PC-9 (cell line): Measurements from ENCODE around the gene ALS2. TPM values are rescaled to one million over a fixed set of nuclear protein-coding genes. Genes with fewer than 3 reads are reported as not detected.

Experiments
- BruUV-seq: library from RNA; stranded (reverse); fragments of 400-500 nt; replicated peaks from 2 replicates; lab custom pipeline; 2021; lab: Mats Ljungman, UMichigan
- CTCF ChIA-PET: fragments of 300-600 bp; sonication (Branson Sonifier 250); formaldehyde crosslinking; loops from one replicate; lab custom pipeline; 2022; ENCODE audit warnings: antibody characterized with exemption; lab: Charles Lee
- POLR2A ChIA-PET: fragments of 300-600 bp; sonication (Branson Sonifier 250); formaldehyde crosslinking; loops from one replicate; lab custom pipeline; 2022; ENCODE audit warnings: antibody characterized with exemption; ENCODE audit not compliant: unreplicated experiment; lab: Charles Lee
- DNase-seq, 2 experiments: peaks; one replicate each; pipeline versions ENCODE4 v3.0.0 to v3.0.0-alpha.2; 2015 to 2022; ENCODE audit warnings: mixed read lengths in 1 of 2
- H2AFZ ChIP-seq: fragments of 200-600 bp; sonication (generic); 2 replicates; pipeline ENCODE4 v1.8.1; 2017; ENCODE audit warnings: antibody characterized with exemption
- H3F3A ChIP-seq: fragments of 200-600 bp; sonication (generic); 2 replicates; pipeline ENCODE4 v1.8.1; 2017; ENCODE audit warnings: antibody characterized with exemption, mild to moderate bottlenecking, low read depth; ENCODE audit not compliant: insufficient read depth
- H3K27ac ChIP-seq: fragments of 200-600 bp; sonication (generic); 2 replicates; pipeline ENCODE4 v1.6.1; 2016; ENCODE audit warnings: mixed run types
- H3K27me3 ChIP-seq: fragments of 200-600 bp; sonication (generic); 2 replicates; pipeline ENCODE4 v1.6.1; 2016; ENCODE audit warnings: low read depth, mixed run types; ENCODE audit not compliant: insufficient read depth
- H3K36me3 ChIP-seq: fragments of 200-600 bp; sonication (generic); 2 replicates; pipeline ENCODE4 v1.6.1; 2016; ENCODE audit warnings: low read depth, mixed run types
- H3K4me1 ChIP-seq: fragments of 200-600 bp; sonication (generic); replicated peaks from 2 replicates; pipeline ENCODE4 v1.6.1; 2016; ENCODE audit warnings: mixed run types; ENCODE audit not compliant: insufficient read depth
- H3K4me2 ChIP-seq: fragments of 200-600 bp; sonication (generic); 2 replicates; pipeline ENCODE4 v1.6.1; 2017; ENCODE audit warnings: mixed run types
- H3K4me3 ChIP-seq: fragments of 200-600 bp; sonication (generic); 2 replicates; pipeline ENCODE4 v1.6.1; 2016; ENCODE audit warnings: mixed run types
- H3K79me2 ChIP-seq: fragments of 200-600 bp; sonication (generic); 2 replicates; pipeline ENCODE4 v1.6.1; 2017; ENCODE audit warnings: low read depth, mixed run types
- H3K9me2 ChIP-seq: fragments of 200-600 bp; sonication (generic); 2 replicates; pipeline ENCODE4 v1.8.1; 2017; ENCODE audit warnings: mild to moderate bottlenecking; ENCODE audit not compliant: insufficient read depth
- H3K9me3 ChIP-seq: fragments of 200-600 bp; sonication (generic); 2 replicates; pipeline ENCODE4 v1.8.1; 2016; ENCODE audit warnings: low read depth; ENCODE audit not compliant: insufficient read depth
- H4K20me1 ChIP-seq: fragments of 200-600 bp; sonication (generic); 2 replicates; pipeline ENCODE4 v1.8.1; 2017; ENCODE audit not compliant: insufficient read depth
- CTCF ChIP-seq: fragments of 200-600 bp; sonication (generic); conservative IDR thresholded peaks from 2 replicates; pipeline ENCODE4 v1.6.1; 2017; ENCODE audit warnings: mixed run types, antibody characterized with exemption, mild to moderate bottlenecking, moderate library complexity
- EZH2 ChIP-seq: fragments of 200-600 bp; sonication (generic); IDR thresholded peaks from 2 replicates; pipeline ENCODE4 v1.8.0; 2017; ENCODE audit warnings: antibody characterized with exemption, low read depth
- intact Hi-C: fragments of 100-400 bp; cut with micrococcal nuclease; formaldehyde crosslinking; loops from one replicate; pipeline ENCODE4 v1.10.0; 2022; ENCODE audit not compliant: unreplicated experiment
- total RNA-seq: library from RNA; stranded (reverse); gene quantifications from 2 replicates; pipeline ENCODE4 v1.2.3, GENCODE V29; 2021

Gene ALS2
- total RNA-seq, 1 experiment from 2014 or later: 27.6 TPM

- Histone ChIP-seq H3K4me1 (no peaks in the 10 kb centered on the region), H3K9me2 (no peaks in the 10 kb centered on the region), H3K36me3 (0 out of 2 replicates have a peak, but pooled peaks cover 3% of the 10 kb centered on the region), H3K79me2 (no peaks in the 10 kb centered on the region), H3F3A (0 out of 2 replicates have a peak, but pooled peaks cover 3% of the 10 kb centered on the region), H3K4me2 (no peak overlapping the region), H3K27me3 (no peaks in the 10 kb centered on the region), H2AFZ (no peak overlapping the region), H3K9me3 (no peaks in the 10 kb centered on the region), H3K27ac (no peak overlapping the region), H4K20me1 (no peaks in the 10 kb centered on the region), H3K4me3 (no peak overlapping the region)
- TF ChIP-seq CTCF (no peak), EZH2 (no peak)
- POLR2A ChIA-PET: interaction anchor here (0.6 kb wide), 1 partner anchor 396 kb away, joined by 3 read pairs; no protein-coding TSS in a partner anchor
- no TSS peak for BruUV-seq
- DNase-seq: no peak
- intact Hi-C loops: no loop called here
- CTCF ChIA-PET: no interaction called here
These were observed 21.9 kb downstream of the ALS2 start for GRCh38 chr2:201758873-201759272.

- no peaks in the 10 kb centered on the region for H3K9me2 ChIP-seq
- CTCF ChIA-PET: interaction anchor here (0.6 kb wide), 1 partner anchor 9 kb away, joined by 3 read pairs; no protein-coding TSS in a partner anchor
- DNase-seq: no peak
- H3K4me3 ChIP-seq: no peak overlapping the region
- TF ChIP-seq CTCF: no peak
- TF ChIP-seq EZH2: no peak
- H3K4me1 ChIP-seq: no peaks in the 10 kb centered on the region
- H4K20me1 ChIP-seq: no peaks in the 10 kb centered on the region
- H3K36me3 ChIP-seq: 0 out of 2 replicates have a peak, but pooled peaks cover 3% of the 10 kb centered on the region
- no peaks in the 10 kb centered on the region for H3K79me2 ChIP-seq
- POLR2A ChIA-PET: interaction anchor here (0.6 kb wide), 1 partner anchor 397 kb away, joined by 3 read pairs; no protein-coding TSS in a partner anchor
- intact Hi-C loops: no loop called here
- H3K27me3 ChIP-seq: no peaks in the 10 kb centered on the region
- no TSS peak for BruUV-seq
- no peaks in the 10 kb centered on the region for H3K9me3 ChIP-seq
- no peak overlapping the region for H3K4me2 ChIP-seq
- no peak overlapping the region for H2AFZ ChIP-seq
- 0 out of 2 replicates have a peak, but pooled peaks cover 3% of the 10 kb centered on the region for H3F3A ChIP-seq
- no peak overlapping the region for H3K27ac ChIP-seq
These were observed 22.5 kb downstream of the ALS2 start for GRCh38 chr2:201758234-201758633.

GRCh38 chr2:201754717-201755415, 25.9 kb downstream of the ALS2 start:
- H3K9me3 ChIP-seq: no peaks in the 10 kb centered on the region
- no peak overlapping the region for H3K4me3 ChIP-seq
- DNase-seq: no peak
- no peaks in the 10 kb centered on the region for H4K20me1 ChIP-seq
- no peak overlapping the region for H2AFZ ChIP-seq
- ChIA-PET CTCF (no interaction called here), POLR2A (interaction anchor here (0.6 kb wide), 1 partner anchor 57 kb away, joined by 9 read pairs; no protein-coding TSS in a partner anchor)
- H3K27ac ChIP-seq: no peak overlapping the region
- no peak overlapping the region for H3K4me2 ChIP-seq
- no peaks in the 10 kb centered on the region for H3K9me2 ChIP-seq
- H3K36me3 ChIP-seq: 0 out of 2 replicates have a peak, but pooled peaks cover 3% of the 10 kb centered on the region
- intact Hi-C loops: no loop called here
- TF ChIP-seq EZH2: no peak
- TF ChIP-seq CTCF: no peak
- peaks cover 9% of the 10 kb centered on the region; the same call in 1 of the 2 replicates for H3F3A ChIP-seq
- no TSS peak for BruUV-seq
- H3K27me3 ChIP-seq: no peaks in the 10 kb centered on the region
- no peaks in the 10 kb centered on the region for H3K4me1 ChIP-seq
- H3K79me2 ChIP-seq: no peaks in the 10 kb centered on the region
